Heart left ventricle (tissue), 13 donors: ENCODE measurements around the gene TNK2.

Source experiments
- CTCF ChIP-seq, 12 donors: fragments of 200-600 bp; sonication (generic) in 4 of 12; IDR thresholded peaks; one replicate each; pipeline versions ENCODE4 v1.5.0 to v1.8.0; 2018 to 2022; ENCODE audit warnings: antibody characterized with exemption in 12 of 12, mild to moderate bottlenecking in 5 of 12
- POLR2A ChIP-seq, 2 donors: fragments of 450-650 bp; IDR thresholded peaks; one replicate each; pipeline ENCODE4 v1.6.1; 2017; ENCODE audit warnings: antibody characterized with exemption in 2 of 2, mild to moderate bottlenecking in 2 of 2, moderate library complexity in 2 of 2
- donor health status: ischemic (EF 13 %, LVEDD 7.1; RV severe dilation, severe dysfunction).
- donor health status: DM: no; HTN: yes; CAD: no.
- donor health status: DM: no; HTN: no; CAD: no.
- donor health status: ischemic (EF 25% LVEDD 6.9; RV normal size, moderate dysfunction).
- donor health status: ischemic (EF 25% LVEDD 5.7; RV mildly dilated, moderate dysfunction).
- donor health status: ischemic (EF 35%, LVEDD 5.7; RV mildly dilated, moderate dysfunction).
- donor health status: nonischemic (EF 11% LVEDD 7.7; RV severe dilation, severe dysfunction).
- donor health status: DM: yes; HTN: yes; CAD: no.
- donor health status: PGD.
- donor health status: ischemic (EF 29% LVEDD 5.4; RV normal size, mild dysfunction).
- donor health status: nonischemic (EF 23%, LVEDD 6.1; RV moderate dilation, normal function).

- TF ChIP-seq CTCF (IDR thresholded peaks at IDR 0.05), result no peak
- TF ChIP-seq POLR2A (IDR thresholded peaks at IDR 0.05), result no peak
These were observed 10.4 kb downstream of the TNK2 start for GRCh38 chr3:195897853-195898415.
